GM13976 (cell line): Measurements from ENCODE around the gene RYR3.

Experiments used
- DNase-seq: peaks from one replicate; pipeline ENCODE4 v3.0.0; 2012; ENCODE audit warnings: low spot score
- in situ Hi-C: fragments of 300-500 bp; cut with MboI; formaldehyde crosslinking; loops from one replicate; pipeline ENCODE4 v1.12.0; 2022; ENCODE audit warnings: low sequenced_read_pairs, mixed read lengths, inconsistent platforms; ENCODE audit not compliant: unreplicated experiment
- TF ChIP-seq, protein P1 (sequence below): IDR thresholded peaks from 2 replicates; pipeline ENCODE4 v1.5.1; 2012; ENCODE audit warnings: borderline replicate concordance, mild to moderate bottlenecking; ENCODE audit not compliant: insufficient read depth; ENCODE audit errors: extremely low read depth, missing control alignments, control extremely low read depth

RYR3 gene

DNA sequence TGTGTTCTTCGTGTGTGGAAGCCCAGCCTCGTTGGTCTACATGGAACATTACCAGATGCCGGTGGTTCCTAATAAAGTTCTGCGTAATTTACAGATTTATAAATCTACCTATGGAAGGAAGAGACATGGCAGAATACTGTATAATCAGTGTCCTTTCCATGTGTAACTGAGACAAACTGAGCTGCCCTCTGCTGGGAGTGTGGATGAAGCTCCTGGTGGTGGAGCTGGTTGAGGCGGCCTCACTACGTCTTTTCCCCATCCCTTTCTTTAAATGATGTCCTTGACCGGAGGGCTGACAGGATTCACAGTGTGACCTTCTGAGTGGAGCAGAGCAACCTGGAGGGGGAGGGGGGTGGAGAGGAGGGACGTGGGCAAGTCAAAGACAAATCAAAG lies 390.5 kb downstream of the RYR3 start:
- no peak for DNase-seq
- TF ChIP-seq, protein P1, sequence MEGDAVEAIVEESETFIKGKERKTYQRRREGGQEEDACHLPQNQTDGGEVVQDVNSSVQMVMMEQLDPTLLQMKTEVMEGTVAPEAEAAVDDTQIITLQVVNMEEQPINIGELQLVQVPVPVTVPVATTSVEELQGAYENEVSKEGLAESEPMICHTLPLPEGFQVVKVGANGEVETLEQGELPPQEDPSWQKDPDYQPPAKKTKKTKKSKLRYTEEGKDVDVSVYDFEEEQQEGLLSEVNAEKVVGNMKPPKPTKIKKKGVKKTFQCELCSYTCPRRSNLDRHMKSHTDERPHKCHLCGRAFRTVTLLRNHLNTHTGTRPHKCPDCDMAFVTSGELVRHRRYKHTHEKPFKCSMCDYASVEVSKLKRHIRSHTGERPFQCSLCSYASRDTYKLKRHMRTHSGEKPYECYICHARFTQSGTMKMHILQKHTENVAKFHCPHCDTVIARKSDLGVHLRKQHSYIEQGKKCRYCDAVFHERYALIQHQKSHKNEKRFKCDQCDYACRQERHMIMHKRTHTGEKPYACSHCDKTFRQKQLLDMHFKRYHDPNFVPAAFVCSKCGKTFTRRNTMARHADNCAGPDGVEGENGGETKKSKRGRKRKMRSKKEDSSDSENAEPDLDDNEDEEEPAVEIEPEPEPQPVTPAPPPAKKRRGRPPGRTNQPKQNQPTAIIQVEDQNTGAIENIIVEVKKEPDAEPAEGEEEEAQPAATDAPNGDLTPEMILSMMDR = no peak
- in situ Hi-C loops = loop anchor here (10.0 kb wide), 1 partner anchor 406 kb away; no protein-coding TSS in a partner anchor

DNA sequence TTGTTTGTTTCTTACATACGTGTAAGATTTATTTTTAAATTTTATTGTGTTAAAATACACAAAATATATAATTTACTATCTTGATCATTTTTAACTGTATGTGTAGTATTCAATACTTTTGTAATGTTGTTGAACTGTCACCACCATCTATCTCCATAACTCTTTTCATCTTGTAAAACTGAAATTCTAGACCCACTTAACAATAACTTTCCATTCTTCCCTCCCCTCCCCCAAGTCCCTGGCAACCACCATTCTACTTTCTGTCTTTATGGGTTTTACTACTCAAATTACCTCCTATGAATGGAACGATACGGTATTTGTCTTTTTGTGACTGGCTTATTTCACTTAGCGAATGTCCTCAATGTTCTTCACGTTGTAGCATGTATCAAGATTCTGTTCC lies 395.4 kb downstream of the RYR3 start:
- TF ChIP-seq, protein P1 = no peak
- in situ Hi-C loops = loop anchor here (10.0 kb wide), 1 partner anchor 411 kb away; no protein-coding TSS in a partner anchor
- no peak for DNase-seq

DNA sequence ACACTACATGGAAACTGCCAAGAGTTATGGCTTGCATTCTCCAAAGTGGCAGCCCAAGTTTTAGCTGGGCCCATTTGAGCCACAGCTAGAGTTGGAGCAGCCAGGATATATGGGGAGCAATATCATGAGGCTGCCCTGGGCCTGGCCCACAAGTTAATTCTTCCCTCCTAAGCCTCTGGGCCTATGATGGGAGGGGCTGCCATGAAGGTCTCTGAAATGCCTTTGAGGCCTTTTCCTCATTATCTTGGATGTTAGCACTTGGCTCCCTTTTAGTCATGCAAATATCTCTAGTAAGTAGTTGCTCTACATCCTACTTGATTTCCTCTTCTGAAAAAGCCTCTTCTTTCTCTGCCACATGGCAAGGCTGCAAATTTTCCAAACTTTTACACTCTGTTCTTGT lies 400.0 kb downstream of the RYR3 start:
- no peak for DNase-seq
- in situ Hi-C loops = no loop called here
- TF ChIP-seq, protein P1 = no peak

DNA sequence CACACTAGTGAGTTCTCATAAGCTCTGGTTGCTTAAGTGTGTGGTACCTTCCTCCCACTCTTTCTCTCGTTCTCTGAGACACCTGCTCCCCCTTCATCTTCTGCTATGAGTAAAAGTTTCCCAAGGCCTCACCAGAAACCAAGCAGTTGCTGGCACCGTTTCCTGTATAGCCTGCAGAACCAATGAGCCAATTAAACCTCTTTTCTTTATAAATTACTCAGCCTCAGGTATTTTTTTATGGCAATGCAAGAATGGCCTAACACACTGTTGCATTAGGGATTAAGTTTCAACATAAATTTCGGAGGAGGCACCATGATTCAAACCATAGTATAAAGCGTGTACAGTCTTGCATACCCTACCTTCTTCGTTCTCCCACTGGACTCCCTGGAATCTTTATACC lies 405.3 kb downstream of the RYR3 start:
- no peak for DNase-seq
- TF ChIP-seq, protein P1 = no peak
- in situ Hi-C loops = no loop called here

DNA sequence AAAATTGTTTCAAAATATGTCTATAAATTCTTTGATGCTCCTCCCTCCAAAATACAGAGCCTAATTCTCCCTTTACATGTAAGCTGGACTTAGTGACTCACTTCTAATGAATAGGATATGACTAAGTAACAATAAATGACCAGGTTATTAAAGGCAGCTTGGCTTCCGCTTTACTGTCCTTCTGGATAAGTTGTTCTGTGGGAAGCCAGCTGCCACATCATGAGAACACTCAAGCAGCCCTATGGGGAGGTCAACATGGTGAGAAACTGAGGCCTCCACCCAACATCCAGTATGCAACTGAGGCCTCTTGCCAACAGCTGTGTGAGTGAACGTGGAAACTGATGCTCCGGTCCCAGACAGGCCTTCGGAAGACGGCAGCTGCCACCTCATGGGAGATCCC lies 410.2 kb downstream of the RYR3 start:
- no peak for DNase-seq
- TF ChIP-seq, protein P1 = no peak
- in situ Hi-C loops = no loop called here

DNA sequence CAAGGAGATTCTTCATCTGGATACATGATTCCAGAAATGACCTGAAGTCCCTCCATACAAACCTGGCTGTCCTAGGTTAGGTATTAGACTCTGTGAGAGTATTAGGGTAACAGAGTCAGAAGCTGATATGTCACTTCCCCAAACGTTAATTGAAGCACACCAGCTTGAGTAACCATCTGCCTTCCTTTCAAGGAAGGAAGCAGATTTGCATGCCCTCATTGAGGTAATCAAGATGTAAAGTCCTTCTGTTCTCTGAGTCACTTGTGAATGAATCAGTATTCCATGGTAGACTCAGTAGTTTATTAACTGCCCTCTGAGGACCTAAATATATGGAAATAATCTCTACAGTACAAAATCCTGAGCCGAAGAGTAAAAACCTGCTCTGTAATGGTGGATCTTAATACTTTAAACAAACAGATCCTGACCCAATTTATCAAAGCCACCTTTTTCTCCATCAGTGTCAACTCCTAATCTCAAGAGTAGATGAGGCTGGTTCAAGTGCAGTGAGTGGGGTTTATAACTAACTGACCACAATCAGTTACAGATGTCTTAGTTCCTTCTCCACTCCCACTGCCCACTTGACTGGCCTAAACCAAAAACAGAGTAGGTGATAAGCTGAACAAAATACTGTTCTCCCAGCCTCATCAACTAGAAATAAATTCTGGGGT lies 411.4 kb downstream of the RYR3 start:
- TF ChIP-seq, protein P1 = no peak
- in situ Hi-C loops = no loop called here
- no peak for DNase-seq
